PFSK-1 (cell line): Measurements from ENCODE around the gene F2R.

Source experiments
- FOXP2 ChIP-seq: optimal IDR thresholded peaks from 2 replicates; pipeline ENCODE3; 2011; ENCODE audit warnings: borderline replicate concordance, control low read depth, inconsistent platforms; ENCODE audit not compliant: insufficient read depth; ENCODE audit errors: extremely low read length, extremely low read depth
- POLR2AphosphoS5 ChIP-seq: IDR thresholded peaks from 2 replicates; pipeline ENCODE4 v1.6.1; 2012; ENCODE audit warnings: low read depth, mild to moderate bottlenecking, control low read depth, low read length, moderate library complexity
- REST ChIP-seq, 2 experiments: IDR thresholded peaks; 2 replicates each; pipeline versions ENCODE4 v1.6.1 to v1.8.0; 2011 to 2012; ENCODE audit warnings: low read depth in 2 of 2, low read length in 2 of 2, control low read depth in 1 of 2, inconsistent platforms in 1 of 2, mild to moderate bottlenecking in 1 of 2, moderate library complexity in 1 of 2; ENCODE audit not compliant: insufficient read depth in 1 of 2
- TAF1 ChIP-seq: IDR thresholded peaks from 2 replicates; pipeline ENCODE4 v1.6.1; 2012; ENCODE audit warnings: low read length, control low read depth, borderline replicate concordance; ENCODE audit not compliant: insufficient read depth

- TF ChIP-seq TAF1 (no peak), POLR2AphosphoS5 (no peak), REST (IDR thresholded peaks at IDR 0.05; ENCODE audit: insufficient read depth in 1 of 2, low read depth in 2 of 2, low read length in 2 of 2) (no peak), FOXP2 (no peak)
Measured at GRCh38 chr5:76775921-76776320, 60.0 kb downstream of the F2R start.
